Anterior cingulate cortex (tissue), 58 donors: ENCODE results near the gene PPFIA1.

Source experiments
- DNase-seq, 58 donors: peaks; one replicate each; lab custom pipeline; 2025; lab: John Stamatoyannopoulos, UW

Gene PPFIA1

DNA sequence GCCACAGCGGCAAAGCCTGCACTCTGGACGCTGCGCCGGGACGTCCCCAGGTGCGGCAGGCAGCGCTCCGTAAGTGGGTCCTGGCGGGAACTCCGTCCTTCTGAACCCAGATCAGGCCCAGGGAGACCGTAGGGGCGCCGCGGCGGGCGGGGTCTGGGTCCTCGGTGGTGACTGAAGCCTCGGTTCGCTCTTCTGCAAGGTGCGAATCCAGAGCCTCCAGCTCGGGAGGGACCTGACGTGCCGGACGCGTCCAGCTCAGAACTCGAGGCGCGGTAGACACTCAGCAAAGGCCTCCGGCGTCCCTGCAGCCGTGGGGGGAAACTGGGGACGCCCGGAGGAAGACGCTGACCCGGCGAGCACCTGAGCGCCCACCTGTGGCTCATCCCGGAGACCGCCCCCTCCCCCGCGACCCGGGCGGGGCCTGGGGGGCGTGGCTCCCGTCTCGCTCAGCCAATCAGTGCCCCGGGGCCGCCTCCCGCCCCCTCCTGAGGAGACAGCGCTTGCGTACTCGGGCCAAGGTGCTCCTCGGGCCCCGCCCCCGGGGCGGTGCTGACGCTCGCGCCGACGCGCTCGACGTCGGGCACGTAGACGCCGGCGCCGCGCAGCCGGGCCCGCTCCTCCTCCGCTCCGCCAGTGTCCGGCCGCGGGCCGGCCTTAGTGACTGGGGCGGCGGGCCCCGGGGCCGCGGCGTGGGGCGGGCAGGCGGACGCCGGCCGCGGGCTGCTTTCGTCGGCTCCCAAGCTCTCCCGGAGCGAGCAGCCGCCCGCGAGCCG is at the start of gene PPFIA1:
PPFIA1 (plus strand) TSS at position 587 of the 773 bp plus-strand sequence. CDS start 1,483 bp downstream, outside the sequence.
- peak; percentile 48 to 96 (median 91) for DNase-seq

DNA sequence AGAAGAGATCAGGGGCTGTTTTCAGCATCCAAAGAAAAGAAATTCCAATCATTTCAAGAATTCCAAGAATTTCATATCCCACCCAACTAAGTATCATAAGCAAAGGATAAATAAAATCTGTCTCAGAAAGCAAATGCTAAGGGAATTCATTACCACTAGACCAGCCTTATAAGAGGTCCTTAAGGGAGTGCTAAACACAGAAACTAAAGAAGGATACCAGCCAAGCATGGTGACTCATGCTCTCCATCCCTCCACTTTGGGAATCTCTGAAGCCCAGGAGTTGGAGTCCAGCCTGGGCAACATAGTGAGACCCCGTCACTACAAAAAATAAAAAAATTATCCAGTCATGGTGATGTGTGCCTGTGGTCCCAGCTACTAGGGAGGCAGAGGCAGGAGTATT is 49.6 kb upstream of the PPFIA1 start:
- DNase-seq, result no peak

DNA sequence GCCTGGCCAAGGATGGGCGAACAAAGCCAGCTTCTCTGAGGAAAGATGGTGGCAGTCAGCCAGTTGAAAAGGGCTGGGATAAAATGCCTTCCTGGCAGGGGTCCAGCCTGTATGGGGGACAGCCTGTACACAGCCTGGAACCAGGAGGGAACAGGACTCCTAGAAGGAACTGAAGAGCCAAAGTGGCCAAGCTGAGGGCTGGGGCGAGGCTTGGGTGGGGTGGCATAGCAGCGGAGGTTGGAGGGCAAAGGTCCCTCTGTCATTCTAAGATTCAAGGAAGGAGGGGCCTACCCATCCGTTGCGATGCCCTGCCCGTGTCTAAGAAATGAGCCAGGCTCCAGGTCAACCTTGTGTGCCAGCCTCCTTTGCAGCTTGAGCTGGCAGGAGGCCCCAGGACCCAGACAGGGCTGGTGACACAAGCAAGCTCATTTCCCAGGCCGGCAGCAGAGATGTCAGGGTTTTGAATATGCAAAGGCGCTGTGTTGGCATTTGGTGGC is 44.8 kb upstream of the PPFIA1 start:
- DNase-seq, result peak in 5 of 58 donors; percentile 2 to 36 (median 12)

DNA sequence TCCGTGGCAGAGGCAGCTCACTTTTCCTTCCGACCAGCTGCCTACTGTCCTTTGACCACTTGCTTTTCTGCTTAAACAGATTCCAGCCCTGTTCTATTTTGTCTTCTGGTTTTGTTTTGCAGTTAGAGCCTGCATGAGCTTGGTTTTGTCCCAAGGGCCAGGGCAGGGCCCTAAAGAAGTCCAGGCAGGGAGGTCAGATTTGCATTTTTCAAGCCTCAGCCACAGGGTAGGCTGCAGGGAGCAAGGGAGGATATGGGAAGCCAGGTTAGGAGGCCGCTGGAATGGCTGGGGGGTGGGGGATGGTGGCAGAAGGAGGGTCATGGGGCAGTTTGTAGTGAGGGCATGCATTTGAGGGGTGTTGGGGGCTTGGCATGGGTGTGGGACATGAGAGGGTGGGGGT is 44.3 kb upstream of the PPFIA1 start:
- DNase-seq, result no peak

DNA sequence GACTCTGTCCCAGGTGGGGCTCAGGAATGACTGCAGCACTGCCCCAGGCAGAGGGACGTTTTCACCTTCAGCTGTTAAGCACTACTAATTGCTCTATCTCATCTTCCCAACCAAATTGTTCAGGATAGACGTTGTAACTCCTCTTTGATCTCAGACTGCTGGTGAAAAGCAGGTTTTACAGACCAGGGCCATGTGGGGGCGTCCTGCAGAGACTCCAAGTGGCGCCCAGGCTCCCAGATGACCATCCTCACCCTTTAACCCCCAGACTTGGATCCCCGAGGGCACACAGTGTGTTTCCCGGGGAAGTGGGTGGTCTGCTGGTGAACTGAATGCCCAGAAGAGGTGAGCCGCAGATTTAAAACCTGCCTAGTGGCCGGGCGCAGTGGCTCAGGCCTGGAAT is 43.5 kb upstream of the PPFIA1 start:
- DNase-seq, result no peak

DNA sequence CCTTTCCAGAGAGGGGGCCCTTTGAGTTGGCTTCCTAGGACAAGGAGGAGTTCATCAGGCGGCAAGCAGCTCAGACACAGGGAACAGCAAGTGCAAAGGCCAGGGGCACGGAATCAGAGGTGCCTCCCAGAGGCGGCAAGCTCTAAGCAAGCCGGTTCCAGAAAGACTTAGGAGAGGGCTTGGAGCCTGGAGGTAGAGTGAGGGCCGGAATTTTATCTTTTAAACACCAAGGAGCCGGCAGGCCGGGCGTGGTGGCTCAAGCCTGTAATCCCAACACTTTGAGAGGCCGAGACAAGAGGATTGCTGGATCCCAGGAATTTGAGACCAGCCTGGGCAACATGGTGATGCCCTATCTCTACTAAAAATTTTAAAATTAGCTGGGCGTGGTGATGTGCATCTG is 40.8 kb upstream of the PPFIA1 start:
- no peak for DNase-seq

DNA sequence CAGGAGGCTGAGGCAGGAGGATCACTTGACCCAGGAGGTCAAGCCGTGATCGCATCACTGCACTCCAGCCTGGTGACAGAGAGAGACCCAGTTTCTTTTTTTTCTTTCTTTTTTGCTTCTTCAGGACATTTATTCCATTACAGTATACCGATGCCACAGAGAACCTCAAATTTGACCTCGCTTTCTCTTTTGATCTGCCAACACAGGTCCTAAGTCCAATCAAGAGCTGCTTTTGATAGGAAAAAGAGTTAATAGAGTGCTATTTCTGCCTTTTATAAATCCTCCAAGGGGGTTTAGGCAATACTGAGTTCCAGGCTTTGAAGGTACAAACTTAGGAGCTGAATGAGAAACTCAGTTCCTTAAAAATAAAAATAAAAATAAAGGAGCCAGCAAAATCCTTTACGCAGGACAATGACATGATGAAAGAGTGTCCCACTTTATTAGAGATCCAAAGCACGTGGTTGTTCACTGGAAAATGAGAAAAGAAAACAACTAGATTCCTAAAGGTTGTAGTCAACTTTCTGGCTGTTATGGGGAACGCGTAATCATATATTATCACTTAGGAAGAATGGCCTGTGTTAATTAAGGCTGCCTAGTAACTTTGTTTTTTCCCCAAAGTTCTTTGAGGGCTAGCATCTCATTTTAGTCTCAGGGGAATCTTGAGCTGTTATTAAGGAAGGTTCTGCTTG is 40.2 kb upstream of the PPFIA1 start:
- no peak for DNase-seq

DNA sequence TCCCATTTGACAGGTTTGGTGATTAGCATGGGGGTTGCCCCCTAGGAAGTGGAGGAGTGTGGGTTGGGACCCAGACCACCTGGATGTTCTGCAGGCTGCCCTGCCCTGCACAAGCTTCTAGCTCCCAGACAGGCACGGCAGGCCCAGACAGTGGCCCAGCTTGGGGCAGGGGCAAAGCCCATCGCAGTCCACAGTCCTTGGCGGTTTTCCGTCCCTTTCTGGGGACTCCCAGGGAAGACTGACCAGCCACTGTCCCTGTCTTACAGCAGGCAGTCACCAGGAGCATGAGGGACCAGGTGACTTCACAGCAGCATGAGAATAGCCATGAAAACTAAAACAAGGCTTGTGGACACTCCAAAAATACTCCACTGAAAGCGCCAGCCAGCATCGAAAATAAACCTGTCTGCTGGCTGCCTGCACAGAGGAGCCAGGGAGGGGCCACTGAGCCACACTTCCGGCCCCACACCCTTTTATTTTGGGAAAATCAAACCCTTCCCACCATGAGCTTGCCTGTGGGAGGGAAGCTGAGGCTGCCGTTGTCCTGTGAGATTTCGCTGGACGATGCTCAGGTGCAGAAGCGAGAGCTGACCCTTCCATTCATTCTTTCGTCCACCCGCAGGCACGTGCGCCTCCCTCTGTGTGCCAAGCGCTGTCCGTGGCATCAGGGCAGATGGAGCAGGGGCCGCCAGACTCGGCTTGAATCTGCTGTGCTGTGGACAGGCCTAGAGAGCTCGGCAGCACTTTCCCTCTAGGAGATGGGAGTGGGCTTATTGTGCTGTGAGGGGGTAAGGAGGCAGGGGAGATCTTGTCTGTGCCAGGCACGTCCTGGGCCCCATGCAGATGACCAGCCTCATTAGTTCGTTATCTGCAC is 39.4 kb upstream of the PPFIA1 start:
- DNase-seq, result no peak

DNA sequence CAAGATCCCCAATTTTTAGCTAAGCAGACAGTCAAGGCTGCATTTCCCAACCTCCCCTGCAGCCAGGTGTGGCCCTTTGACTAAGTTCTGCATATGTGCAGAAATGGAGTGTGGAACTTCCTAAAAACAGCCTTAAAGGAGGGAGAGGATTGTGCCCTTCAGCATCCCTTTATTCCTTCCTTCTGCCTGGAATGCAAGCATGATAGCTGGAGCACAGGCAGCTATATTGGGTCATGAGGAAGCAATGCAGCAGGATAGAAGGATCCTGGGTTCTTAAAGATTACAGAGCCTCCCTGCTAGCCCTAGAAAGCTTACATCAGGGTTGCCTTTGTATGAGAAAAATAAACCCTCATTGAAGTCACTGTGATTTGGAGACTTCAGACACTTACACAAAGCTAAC is 37.5 kb upstream of the PPFIA1 start:
- DNase-seq, result no peak

DNA sequence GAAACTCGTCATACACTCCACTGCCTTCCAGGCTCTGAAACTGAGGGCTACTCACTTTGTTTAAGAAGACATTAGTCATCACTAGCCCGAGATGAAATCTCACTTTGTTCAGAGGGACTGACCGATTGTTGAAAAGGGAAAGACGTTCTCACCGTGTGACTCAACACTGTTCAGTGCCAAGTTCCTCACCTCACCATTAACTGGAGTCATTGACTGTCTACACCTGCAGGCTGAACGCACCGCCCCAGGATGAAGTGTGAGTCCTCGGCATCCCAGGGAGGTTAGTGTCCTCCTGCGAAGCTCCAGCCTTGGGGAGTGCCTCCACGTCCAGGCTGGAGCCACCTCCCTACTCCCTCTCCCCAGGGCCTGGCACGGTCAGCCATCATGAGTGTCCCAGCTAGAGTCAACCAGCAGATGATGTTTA is 37.0 kb upstream of the PPFIA1 start:
- DNase-seq, result no peak

DNA sequence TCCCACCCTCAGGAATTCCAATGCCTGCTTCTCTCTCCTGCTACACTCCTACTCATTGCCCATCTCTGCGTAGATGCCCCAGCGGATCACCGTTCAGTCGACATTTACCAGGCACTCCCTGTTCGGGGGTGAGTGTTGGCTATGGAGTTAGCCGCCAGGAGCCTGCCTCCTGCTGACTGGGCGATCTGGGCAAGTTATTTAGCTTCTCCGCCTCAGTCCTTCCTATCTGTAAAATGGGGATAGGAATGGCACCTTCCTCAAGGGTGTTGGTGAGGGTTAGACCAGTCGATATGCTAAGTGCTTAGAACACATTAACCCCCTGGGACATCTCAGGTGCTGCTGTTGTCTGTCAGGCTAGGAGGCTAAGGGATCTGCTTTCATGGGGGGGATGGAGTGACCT is 36.5 kb upstream of the PPFIA1 start:
- DNase-seq, result no peak

DNA sequence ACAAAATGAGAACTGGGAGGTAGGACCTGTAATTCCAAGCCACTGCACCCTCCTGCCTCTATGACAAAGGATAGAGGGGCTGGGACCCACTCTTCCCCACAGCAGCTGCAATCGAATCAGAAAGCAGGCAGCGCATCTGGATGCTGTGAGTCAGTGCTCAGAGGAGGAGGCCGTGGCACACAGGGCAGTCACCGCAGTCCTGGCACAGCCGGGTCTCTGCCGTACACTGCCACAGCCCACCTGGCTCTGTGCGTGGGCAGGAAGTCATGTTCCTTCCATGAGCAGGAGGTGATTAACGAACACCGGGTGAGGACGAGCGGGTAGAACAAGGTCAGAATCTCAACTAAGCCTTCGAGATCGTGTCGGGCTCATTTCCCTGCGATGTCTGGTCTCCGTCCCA is 30.2 kb upstream of the PPFIA1 start:
- no peak for DNase-seq

DNA sequence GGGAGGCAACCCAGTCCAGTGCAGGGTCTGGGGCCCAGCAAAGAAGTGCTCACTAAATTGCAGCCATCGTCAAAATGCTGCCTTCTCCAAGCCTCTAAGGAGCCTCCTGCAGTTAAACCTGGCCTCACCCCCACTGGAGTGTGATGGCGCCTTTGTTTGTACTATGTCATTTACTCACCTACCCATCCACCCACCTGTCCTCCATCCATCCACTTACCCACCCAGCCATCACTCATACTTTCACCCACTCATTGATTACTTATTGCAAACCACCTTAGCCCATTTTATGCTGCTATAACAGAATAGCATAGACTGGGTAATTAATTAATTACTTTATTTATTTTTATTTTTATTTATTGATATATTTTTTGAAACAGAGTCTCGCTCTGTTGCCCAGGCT is 28.8 kb upstream of the PPFIA1 start:
- DNase-seq, result no peak

DNA sequence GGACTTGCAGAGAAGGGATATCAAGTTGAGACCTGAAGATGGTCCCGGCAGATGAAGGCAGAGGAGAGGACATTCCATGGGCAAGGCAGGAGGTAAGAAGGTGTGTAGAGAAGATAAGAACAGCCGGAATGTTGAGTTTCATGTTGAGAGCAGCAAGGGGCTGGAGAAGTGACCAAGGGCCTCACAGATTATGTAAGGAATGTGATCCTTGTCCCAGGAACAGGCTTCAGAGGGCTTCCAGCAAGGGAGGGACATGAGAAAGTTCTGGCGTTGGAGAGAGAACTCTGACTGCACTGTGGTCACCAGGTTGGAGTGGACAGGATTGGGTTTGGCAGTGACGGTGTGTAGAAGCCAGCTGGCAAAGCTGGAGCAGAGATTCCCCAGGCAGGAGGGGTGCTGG is 27.6 kb upstream of the PPFIA1 start:
- no peak for DNase-seq

DNA sequence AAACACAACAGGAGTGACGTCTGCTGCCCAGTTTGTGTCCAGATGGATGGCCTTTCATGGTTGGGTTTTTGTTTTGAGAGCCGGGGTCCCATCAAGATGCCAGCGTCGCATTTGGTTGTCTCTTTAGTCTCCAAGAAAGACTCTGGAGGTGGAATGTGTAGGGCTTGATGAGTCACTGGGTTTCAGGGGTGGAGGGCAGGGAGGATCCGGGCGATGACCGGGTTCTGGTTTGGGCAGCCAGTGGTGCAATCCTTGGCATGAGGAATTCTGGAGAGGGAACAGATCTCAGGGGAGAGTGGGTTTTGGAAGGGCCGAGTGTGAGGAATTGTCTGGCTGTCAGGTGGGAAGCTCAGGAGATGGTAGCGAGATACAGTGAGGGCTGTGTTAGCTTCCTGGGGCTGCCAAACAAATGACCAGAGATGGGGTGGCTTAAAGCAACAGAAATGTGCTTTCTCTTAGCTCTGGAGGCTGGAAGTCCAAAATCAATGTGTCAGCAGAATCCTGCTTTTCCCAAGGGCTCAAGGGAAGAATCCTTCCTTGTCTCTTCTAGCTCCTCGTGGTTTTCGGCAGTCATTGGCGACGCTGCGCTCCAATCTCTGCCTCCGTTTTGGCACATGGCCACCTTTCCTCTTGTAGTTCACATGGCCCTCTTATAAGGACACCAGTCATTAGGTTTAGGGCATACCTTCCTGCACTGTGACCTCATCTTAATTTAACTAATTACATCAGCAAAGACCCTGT is 26.4 kb upstream of the PPFIA1 start:
- no peak for DNase-seq

DNA sequence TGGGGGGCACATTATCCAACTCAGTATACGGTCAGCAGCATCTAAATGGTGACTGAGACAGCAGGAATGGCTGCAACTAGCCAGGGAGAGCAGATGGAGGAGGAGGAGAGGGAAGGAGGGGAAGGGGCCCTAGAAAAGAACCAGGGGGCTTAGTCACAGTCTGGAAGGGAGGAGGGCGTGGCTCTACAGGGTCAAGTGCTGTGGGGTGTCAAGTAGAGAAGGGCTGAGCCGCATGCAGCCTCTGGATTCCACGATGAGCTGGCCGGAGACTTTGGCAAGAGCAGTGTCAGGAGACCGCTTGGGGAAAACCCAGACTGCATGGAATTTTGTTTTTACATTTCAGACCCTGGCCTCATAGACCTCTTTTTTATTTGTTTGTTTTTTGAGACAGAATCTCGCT is 25.8 kb upstream of the PPFIA1 start:
- no peak for DNase-seq

DNA sequence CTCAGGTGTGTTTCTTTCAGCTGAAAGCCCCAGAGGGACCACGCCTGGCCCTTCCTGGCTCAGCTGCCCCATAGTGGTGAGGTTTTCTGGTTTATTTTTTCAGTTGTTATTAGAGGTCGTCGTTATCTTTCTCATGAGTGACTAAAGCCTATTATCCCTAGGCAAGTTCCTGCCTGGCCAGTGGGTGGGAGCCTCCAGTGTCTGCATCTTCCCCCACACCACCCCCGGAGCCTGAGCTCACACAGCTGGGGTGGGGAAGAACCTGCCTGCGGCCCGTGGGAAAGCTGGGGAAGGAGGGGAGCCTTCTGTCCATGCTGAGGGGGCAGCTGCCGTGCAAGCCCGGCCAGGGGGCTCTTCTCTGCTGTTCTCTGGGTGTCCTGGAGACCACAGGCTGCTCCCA is 24.3 kb upstream of the PPFIA1 start:
- no peak for DNase-seq

DNA sequence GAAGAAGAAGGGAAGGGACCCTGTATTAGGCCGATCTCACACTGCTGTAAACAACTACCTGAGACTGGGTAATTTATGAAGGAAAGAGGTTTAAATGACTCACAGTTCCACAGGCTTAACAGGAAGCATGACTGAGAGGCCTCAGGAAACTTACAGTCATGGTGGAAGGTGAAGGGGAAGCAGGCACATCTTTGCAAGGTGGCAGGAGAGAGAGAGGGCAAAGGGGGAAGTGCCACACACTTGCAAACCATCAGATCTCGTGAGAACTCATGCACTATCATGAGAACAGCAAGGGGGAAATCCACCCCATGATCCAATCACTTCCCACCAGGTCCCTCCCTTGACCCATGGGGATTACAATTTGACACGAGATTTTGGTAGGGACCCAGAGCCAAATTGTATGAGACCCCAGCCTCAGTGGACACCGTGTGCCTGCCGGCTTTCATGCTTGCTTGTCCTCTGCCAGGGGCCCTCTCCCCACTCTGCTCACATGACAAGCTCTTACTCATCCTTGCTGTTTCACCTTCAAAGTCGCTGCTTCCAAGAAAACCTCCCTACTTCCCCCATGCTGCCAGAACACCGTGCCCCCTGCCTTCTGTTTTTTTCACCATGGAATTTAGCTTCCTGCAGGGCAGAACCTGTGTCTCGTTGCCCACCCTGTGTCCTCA is 23.3 kb upstream of the PPFIA1 start:
- no peak for DNase-seq

DNA sequence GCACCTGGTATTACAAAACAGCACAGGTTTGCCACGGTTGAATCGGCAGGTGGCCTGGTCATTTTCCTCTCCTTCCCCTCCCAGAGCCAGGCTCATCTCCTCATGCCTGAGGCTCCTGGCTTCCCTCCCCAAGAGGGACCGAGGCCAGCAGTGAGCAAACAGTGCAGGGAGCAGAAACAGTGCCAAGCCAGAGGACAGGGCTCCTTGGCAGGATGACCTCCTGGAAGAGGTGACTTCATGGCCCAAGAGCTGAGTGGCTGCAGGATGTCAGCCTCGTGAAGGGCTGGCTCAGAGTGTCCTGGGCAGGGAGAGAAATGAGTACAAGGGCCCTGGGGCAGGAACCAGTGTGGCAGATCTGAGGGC is 22.8 kb upstream of the PPFIA1 start:
- DNase-seq, result peak in 3 of 58 donors; percentile 17 to 41 (median 39)
